ENCODE data around the gene ZCWPW2. TPM values are rescaled to one million over a fixed set of nuclear protein-coding genes. Genes with fewer than 3 reads are reported as not detected.

The ZCWPW2 gene
- total RNA-seq (2014; rRNA removed; shearing (Covaris generic)): 0.16 TPM in 2 replicates
- polyA plus RNA-seq (2015; cell fraction: cytosol; rRNA removed): 0.05 and 0.30 TPM in 2 replicates
- polyA plus RNA-seq (2015; cell fraction: nucleus; rRNA removed): 0.36 and 0.49 TPM in 2 replicates

GRCh38 chr3:28348629-28349468 lies at the start of gene ZCWPW2, which contains the start of gene AZI2:
Gene ZCWPW2 (plus strand): TSS chr3:28348721. CDS start chr3:28413069, 64,348 bp downstream.
Gene AZI2 (minus strand): TSS chr3:28348824. CDS start chr3:28340617, 8,207 bp downstream.
- peak; percentile 94 for DNase-seq (ENCODE audit: low read depth, low spot score)
- in situ Hi-C loops (cut with HindIII; ENCODE audit: low pct_unique_long_range_greater_than_20kb, low sequenced_read_pairs): no loop called here

GRCh38 chr3:28299705-28300104 lies 48.8 kb upstream of the ZCWPW2 start:
- in situ Hi-C loops (cut with HindIII; ENCODE audit: low pct_unique_long_range_greater_than_20kb, low sequenced_read_pairs): no loop called here
- no peak for DNase-seq (ENCODE audit: low read depth, low spot score)

- in situ Hi-C loops (cut with HindIII; ENCODE audit: low pct_unique_long_range_greater_than_20kb, low sequenced_read_pairs): no loop called here
Observed at GRCh38 chr3:28300345-28300962, 48.1 kb upstream of the ZCWPW2 start.

GRCh38 chr3:28301688-28302087 lies 46.8 kb upstream of the ZCWPW2 start:
- no peak for DNase-seq (ENCODE audit: low read depth, low spot score)
- in situ Hi-C loops (cut with HindIII; ENCODE audit: low pct_unique_long_range_greater_than_20kb, low sequenced_read_pairs): no loop called here

More at GRCh38 chr3:28300345-28300962, 48.1 kb upstream of the ZCWPW2 start:
- DNase-seq (ENCODE audit: low read depth, low spot score): no peak

- in situ Hi-C loops (cut with HindIII; ENCODE audit: low pct_unique_long_range_greater_than_20kb, low sequenced_read_pairs): no loop called here
- no peak for DNase-seq (ENCODE audit: low read depth, low spot score)
Observed at GRCh38 chr3:28308196-28308595, 40.3 kb upstream of the ZCWPW2 start.

- DNase-seq (ENCODE audit: low read depth, low spot score): no peak
- in situ Hi-C loops (cut with HindIII; ENCODE audit: low pct_unique_long_range_greater_than_20kb, low sequenced_read_pairs): no loop called here
Observed at GRCh38 chr3:28315711-28316110, 32.8 kb upstream of the ZCWPW2 start.

GRCh38 chr3:28316226-28316625 lies 32.3 kb upstream of the ZCWPW2 start:
- in situ Hi-C loops (cut with HindIII; ENCODE audit: low pct_unique_long_range_greater_than_20kb, low sequenced_read_pairs): no loop called here

GRCh38 chr3:28317438-28318022 lies 31.0 kb upstream of the ZCWPW2 start:
- peak; percentile 70 for DNase-seq (ENCODE audit: low read depth, low spot score)
- in situ Hi-C loops (cut with HindIII; ENCODE audit: low pct_unique_long_range_greater_than_20kb, low sequenced_read_pairs): no loop called here

More at GRCh38 chr3:28316226-28316625, 32.3 kb upstream of the ZCWPW2 start:
- no peak for DNase-seq (ENCODE audit: low read depth, low spot score)

- DNase-seq (ENCODE audit: low read depth, low spot score): no peak
- in situ Hi-C loops (cut with HindIII; ENCODE audit: low pct_unique_long_range_greater_than_20kb, low sequenced_read_pairs): no loop called here
Observed at GRCh38 chr3:28320981-28321380, 27.5 kb upstream of the ZCWPW2 start.

GRCh38 chr3:28322464-28322863 lies 26.1 kb upstream of the ZCWPW2 start:
- DNase-seq (ENCODE audit: low read depth, low spot score): no peak
- in situ Hi-C loops (cut with HindIII; ENCODE audit: low pct_unique_long_range_greater_than_20kb, low sequenced_read_pairs): no loop called here

- no peak for DNase-seq (ENCODE audit: low read depth, low spot score)
- in situ Hi-C loops (cut with HindIII; ENCODE audit: low pct_unique_long_range_greater_than_20kb, low sequenced_read_pairs): no loop called here
Observed at GRCh38 chr3:28326458-28326926, 22.0 kb upstream of the ZCWPW2 start.

- in situ Hi-C loops (cut with HindIII; ENCODE audit: low pct_unique_long_range_greater_than_20kb, low sequenced_read_pairs): no loop called here
- DNase-seq (ENCODE audit: low read depth, low spot score): peak; percentile 43
Observed at GRCh38 chr3:28328188-28329151, 20.1 kb upstream of the ZCWPW2 start.

GRCh38 chr3:28334552-28334951 lies 14.0 kb upstream of the ZCWPW2 start:
- no peak for DNase-seq (ENCODE audit: low read depth, low spot score)
- in situ Hi-C loops (cut with HindIII; ENCODE audit: low pct_unique_long_range_greater_than_20kb, low sequenced_read_pairs): no loop called here

GRCh38 chr3:28335246-28335645 lies 13.3 kb upstream of the ZCWPW2 start:
- no peak for DNase-seq (ENCODE audit: low read depth, low spot score)
- in situ Hi-C loops (cut with HindIII; ENCODE audit: low pct_unique_long_range_greater_than_20kb, low sequenced_read_pairs): no loop called here

GRCh38 chr3:28337230-28337629 lies 11.3 kb upstream of the ZCWPW2 start:
- in situ Hi-C loops (cut with HindIII; ENCODE audit: low pct_unique_long_range_greater_than_20kb, low sequenced_read_pairs): no loop called here

GRCh38 chr3:28343144-28343543 lies 5.4 kb upstream of the ZCWPW2 start:
- in situ Hi-C loops (cut with HindIII; ENCODE audit: low pct_unique_long_range_greater_than_20kb, low sequenced_read_pairs): no loop called here
- DNase-seq (ENCODE audit: low read depth, low spot score): no peak

More at GRCh38 chr3:28337230-28337629, 11.3 kb upstream of the ZCWPW2 start:
- DNase-seq (ENCODE audit: low read depth, low spot score): no peak

- no peak for DNase-seq (ENCODE audit: low read depth, low spot score)
- in situ Hi-C loops (cut with HindIII; ENCODE audit: low pct_unique_long_range_greater_than_20kb, low sequenced_read_pairs): no loop called here
Observed at GRCh38 chr3:28345690-28346089, 2.8 kb upstream of the ZCWPW2 start.

Measured in SK-MEL-5 (cell line).